ENCODE results near the gene KHSRP. TPM values are rescaled to one million over a fixed set of nuclear protein-coding genes. Genes with fewer than 3 reads are reported as not detected.

Gene KHSRP
- total and polyA plus RNA-seq, 9 donors, result 56.2 to 260 (median 250) TPM

GRCh38 chr19:6374161-6374709, 50.4 kb downstream of the KHSRP start:
- intact Hi-C loops (cut with DNase I), result loop anchor here in 1 of 4 donors (10.0 kb wide), 2 partner anchors 51 to 99 kb away; partner anchors contain the start of genes KHSRP and MLLT1
- DNase-seq, result peak in 3 of 5 donors; percentile 59 to 64 (median 60)
- TF ChIP-seq POLR2A (IDR thresholded peaks at IDR 0.05) (no peak), EP300 (IDR thresholded peaks at IDR 0.05) (no peak)
- TF ChIP-seq, protein P1, sequence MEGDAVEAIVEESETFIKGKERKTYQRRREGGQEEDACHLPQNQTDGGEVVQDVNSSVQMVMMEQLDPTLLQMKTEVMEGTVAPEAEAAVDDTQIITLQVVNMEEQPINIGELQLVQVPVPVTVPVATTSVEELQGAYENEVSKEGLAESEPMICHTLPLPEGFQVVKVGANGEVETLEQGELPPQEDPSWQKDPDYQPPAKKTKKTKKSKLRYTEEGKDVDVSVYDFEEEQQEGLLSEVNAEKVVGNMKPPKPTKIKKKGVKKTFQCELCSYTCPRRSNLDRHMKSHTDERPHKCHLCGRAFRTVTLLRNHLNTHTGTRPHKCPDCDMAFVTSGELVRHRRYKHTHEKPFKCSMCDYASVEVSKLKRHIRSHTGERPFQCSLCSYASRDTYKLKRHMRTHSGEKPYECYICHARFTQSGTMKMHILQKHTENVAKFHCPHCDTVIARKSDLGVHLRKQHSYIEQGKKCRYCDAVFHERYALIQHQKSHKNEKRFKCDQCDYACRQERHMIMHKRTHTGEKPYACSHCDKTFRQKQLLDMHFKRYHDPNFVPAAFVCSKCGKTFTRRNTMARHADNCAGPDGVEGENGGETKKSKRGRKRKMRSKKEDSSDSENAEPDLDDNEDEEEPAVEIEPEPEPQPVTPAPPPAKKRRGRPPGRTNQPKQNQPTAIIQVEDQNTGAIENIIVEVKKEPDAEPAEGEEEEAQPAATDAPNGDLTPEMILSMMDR (IDR thresholded peaks at IDR 0.05), result no peak
- H3K27ac ChIP-seq, result no peak overlapping the region
- peaks cover 5% of the 10 kb centered on the region for H3K4me1 ChIP-seq (ENCODE audit: insufficient read depth)
- 28 to 36% (median 32%) methylated on average over 26 to 29 of the region's 29 CpGs for WGBS, 3 donors
- no peaks in the 10 kb centered on the region for H3K27me3 ChIP-seq
- H3K36me3 ChIP-seq, result no peaks in the 10 kb centered on the region
- H3K9me3 ChIP-seq, result no peaks in the 10 kb centered on the region
- H3K4me3 ChIP-seq, result no peak overlapping the region

- 15 to 17% (median 16%) methylated on average over 5 of the region's 5 CpGs for WGBS, 3 donors
- intact Hi-C loops (cut with DNase I), result loop anchor here in 1 of 4 donors (10.0 kb wide), 2 partner anchors 51 to 99 kb away; partner anchors contain the start of genes KHSRP and MLLT1
- DNase-seq, result no peak
- Histone ChIP-seq H3K4me1 (ENCODE audit: insufficient read depth) (peaks cover 5% of the 10 kb centered on the region), H3K9me3 (no peaks in the 10 kb centered on the region), H3K27me3 (no peaks in the 10 kb centered on the region), H3K36me3 (no peaks in the 10 kb centered on the region), H3K4me3 (peak overlapping the region; percentile 33), H3K27ac (peak overlapping the region in 1 of 2 donors; percentile 97)
- TF ChIP-seq POLR2A (IDR thresholded peaks at IDR 0.05), result no peak
- TF ChIP-seq, protein P1 (IDR thresholded peaks at IDR 0.05), result no peak
- TF ChIP-seq EP300 (IDR thresholded peaks at IDR 0.05), result no peak
Observed at GRCh38 chr19:6373813-6374108, 50.9 kb downstream of the KHSRP start.

DNA sequence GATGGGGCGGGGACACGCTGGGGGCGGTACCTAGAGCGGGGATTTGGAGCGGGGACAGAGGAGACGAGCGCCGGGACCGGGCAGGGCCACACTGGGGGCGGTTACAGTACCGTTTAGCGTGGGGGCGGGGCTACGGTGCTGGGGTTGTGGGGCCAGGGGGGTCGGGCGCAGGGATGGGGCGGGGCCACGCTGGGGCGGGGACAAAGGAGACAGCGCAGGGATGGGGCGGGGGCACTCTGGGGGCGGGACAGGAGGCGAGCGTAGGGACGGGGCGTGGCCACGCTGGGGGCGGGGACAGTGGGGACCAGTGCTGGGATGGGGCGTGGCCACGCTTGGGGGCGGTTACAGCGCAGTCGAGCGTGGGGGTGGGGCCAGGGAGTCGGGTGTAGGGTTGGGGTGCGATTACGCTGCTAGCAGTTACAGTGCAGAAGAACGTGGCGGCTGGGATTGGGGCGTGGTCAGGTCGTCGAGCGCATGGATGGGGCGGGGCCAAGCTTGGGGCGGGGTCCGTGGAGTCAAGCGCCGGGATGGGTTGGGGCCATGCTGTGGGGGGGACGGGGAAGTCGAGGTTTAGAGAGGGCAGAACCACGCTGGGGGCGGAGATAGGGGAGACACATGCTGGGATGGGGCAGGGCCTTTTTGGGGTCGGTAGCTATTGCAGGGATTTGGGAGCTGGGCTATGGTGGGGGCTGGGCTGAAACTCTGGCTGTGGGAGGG, 51.4 kb downstream of the KHSRP start:
- 1 to 2% (median 1%) methylated on average over 32 to 53 of the region's 53 CpGs for WGBS, 3 donors
- intact Hi-C loops (cut with DNase I), result loop anchor here in 1 of 4 donors (10.0 kb wide), 2 partner anchors 52 to 98 kb away; partner anchors contain the start of genes KHSRP and MLLT1
- peaks cover 5% of the 10 kb centered on the region for H3K4me1 ChIP-seq (ENCODE audit: insufficient read depth)

DNA sequence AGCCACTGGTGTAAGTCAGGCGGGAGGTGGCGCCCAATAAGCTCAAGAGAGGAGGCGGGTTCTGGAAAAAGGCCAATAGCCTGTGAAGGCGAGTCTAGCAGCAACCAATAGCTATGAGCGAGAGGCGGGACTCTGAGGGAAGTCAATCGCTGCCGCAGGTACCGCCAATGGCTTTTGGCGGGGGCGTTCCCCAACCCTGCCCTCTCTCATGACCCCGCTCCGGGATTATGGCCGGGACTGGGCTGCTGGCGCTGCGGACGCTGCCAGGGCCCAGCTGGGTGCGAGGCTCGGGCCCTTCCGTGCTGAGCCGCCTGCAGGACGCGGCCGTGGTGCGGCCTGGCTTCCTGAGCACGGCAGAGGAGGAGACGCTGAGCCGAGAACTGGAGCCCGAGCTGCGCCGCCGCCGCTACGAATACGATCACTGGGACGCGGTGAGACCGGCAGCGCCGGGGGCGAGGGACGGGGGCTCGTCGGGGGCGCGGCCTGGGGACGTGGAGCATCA, 52.0 kb downstream of the KHSRP start, which contains the start of gene ALKBH7:
ALKBH7 (plus strand) TSS at position 201 of the 502 bp plus-strand sequence; CDS start at position 228, 27 bp downstream.
- WGBS, 3 donors, result 0% methylated on average over 5 to 47 of the region's 47 CpGs
- TF ChIP-seq POLR2A (IDR thresholded peaks at IDR 0.05) (peak; percentile 35), EP300 (IDR thresholded peaks at IDR 0.05) (peak; percentile 16)
- TF ChIP-seq, protein P1 (IDR thresholded peaks at IDR 0.05), result peak in 1 of 3 donors; percentile 24

More for the DNA sequence above, 51.4 kb downstream of the KHSRP start:
- no peaks in the 10 kb centered on the region for H3K36me3 ChIP-seq
- DNase-seq, result peak; percentile 99 to 100 (median 100)
- no peaks in the 10 kb centered on the region for H3K9me3 ChIP-seq
- H3K27me3 ChIP-seq, result no peaks in the 10 kb centered on the region
- TF ChIP-seq EP300 (IDR thresholded peaks at IDR 0.05), result no peak
- TF ChIP-seq POLR2A (IDR thresholded peaks at IDR 0.05), result no peak
- TF ChIP-seq, protein P1 (IDR thresholded peaks at IDR 0.05), result no peak
- H3K4me3 ChIP-seq, result peak overlapping the region; percentile 88
- peak overlapping the region; percentile 63 to 97 for H3K27ac ChIP-seq

More for the DNA sequence above, 52.0 kb downstream of the KHSRP start, which contains the start of gene ALKBH7:
- Histone ChIP-seq H3K4me3 (peak within 1 kb of the TSS; percentile 88), H3K27ac (peak within 1 kb of the TSS; percentile 63 to 97), H3K27me3 (no peaks in the 10 kb centered on the region), H3K4me1 (ENCODE audit: insufficient read depth) (peaks cover 5% of the 10 kb centered on the region), H3K9me3 (no peaks in the 10 kb centered on the region), H3K36me3 (no peaks in the 10 kb centered on the region)
- intact Hi-C loops (cut with DNase I), result loop anchor here in 1 of 4 donors (10.0 kb wide), 2 partner anchors 52 to 98 kb away; partner anchors contain the start of genes KHSRP and MLLT1
- peak; percentile 96 to 100 (median 99) for DNase-seq

Measured in ovary (tissue), 9 donors.